Fibroblast of peridontal ligament (primary cell): ENCODE data around the gene GPATCH8.
A peak's percentile ranks its signal among the peaks of the same experiment; 100 is the strongest.

Experiments used
- DNase-seq: peaks from one replicate; pipeline ENCODE4 v3.0.0-alpha.2; 2010; ENCODE audit errors: extremely low read depth

Gene GPATCH8

GRCh38 chr17:44354582-44355561, 148.3 kb downstream of the GPATCH8 start:
- DNase-seq: no peak

GRCh38 chr17:44353672-44354331, 149.4 kb downstream of the GPATCH8 start:
- DNase-seq: no peak

DNA sequence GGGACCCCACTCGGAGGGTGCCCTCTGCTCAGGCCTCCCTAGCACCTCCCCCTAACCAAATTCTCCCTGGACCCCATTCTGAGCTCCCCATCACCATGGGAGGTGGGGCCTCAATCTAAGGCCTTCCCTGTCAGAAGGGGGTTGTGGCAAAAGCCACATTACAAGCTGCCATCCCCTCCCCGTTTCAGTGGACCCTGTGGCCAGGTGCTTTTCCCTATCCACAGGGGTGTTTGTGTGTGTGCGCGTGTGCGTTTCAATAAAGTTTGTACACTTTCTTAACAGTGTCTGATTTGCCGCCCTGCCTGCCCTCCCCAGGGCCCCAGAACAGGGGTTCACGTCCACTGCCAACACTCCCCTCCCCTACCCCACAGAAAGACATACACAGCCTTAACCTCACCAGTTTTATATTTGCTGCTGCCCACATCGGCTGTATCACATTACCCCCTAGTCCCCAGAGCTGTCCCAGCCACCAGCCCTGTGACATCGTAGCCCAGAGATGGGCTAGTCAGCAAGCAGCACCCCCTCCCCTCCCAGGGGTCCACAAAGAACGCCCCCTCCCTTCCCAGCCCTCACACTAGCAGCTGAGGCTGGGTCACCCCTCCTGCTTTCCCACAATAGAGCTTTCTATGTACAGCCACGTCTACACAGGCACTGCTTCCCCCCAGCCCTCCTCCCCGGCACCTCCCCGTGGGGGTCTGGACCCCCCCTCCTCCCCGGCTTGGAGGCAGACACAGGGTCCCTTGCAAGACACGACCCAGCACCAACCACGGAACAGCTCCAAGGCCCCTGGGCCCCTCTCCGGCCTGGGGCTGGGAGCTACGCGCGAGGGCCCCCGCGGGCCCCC, 150.2 kb downstream of the GPATCH8 start:
- no peak for DNase-seq

DNA sequence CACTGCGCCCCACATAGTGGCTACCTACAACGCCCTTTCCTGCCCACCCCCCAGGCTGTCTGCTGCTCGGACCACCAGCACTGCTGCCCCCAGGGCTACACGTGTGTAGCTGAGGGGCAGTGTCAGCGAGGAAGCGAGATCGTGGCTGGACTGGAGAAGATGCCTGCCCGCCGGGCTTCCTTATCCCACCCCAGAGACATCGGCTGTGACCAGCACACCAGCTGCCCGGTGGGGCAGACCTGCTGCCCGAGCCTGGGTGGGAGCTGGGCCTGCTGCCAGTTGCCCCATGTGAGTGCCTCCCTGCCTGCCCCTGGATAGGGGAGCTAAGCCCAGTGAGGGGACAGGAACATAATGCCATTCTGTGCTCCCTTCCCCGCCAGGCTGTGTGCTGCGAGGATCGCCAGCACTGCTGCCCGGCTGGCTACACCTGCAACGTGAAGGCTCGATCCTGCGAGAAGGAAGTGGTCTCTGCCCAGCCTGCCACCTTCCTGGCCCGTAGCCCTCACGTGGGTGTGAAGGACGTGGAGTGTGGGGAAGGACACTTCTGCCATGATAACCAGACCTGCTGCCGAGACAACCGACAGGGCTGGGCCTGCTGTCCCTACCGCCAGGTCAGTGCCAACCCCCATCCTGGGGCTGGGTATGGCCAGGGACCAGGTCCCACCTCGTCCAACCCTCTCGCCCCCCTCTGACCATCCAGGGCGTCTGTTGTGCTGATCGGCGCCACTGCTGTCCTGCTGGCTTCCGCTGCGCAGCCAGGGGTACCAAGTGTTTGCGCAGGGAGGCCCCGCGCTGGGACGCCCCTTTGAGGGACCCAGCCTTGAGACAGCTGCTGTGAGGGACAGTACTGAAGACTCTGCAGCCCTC, 151.0 kb downstream of the GPATCH8 start:
- no peak for DNase-seq

- DNase-seq: no peak
These were observed 151.7 kb downstream of the GPATCH8 start for GRCh38 chr17:44351464-44351863.

- peak; percentile 35 for DNase-seq
These were observed 152.4 kb downstream of the GPATCH8 start for GRCh38 chr17:44350733-44351226.

DNA sequence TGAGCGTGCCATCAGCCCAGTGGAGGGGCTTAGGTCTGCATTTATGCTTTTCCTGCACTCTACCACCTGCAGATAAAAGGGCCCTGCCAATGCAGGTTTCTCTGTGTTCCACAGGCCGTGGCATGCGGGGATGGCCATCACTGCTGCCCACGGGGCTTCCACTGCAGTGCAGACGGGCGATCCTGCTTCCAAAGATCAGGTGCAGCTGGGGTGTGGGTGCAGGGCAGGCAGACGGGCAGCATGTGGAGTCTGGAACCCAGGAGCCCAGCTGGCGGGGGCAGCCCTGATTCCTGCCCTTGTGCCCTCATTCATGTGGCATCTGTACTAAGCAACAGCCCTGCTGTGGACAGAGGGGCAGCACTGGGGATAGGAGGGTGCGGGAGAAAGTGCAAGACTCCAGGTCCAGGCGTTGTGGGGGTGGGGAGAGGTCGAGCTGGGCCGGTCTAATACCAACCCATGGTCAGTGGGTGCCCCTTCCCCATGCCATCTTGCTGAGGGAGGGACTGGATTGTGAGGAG, 153.6 kb downstream of the GPATCH8 start:
- DNase-seq: no peak

DNA sequence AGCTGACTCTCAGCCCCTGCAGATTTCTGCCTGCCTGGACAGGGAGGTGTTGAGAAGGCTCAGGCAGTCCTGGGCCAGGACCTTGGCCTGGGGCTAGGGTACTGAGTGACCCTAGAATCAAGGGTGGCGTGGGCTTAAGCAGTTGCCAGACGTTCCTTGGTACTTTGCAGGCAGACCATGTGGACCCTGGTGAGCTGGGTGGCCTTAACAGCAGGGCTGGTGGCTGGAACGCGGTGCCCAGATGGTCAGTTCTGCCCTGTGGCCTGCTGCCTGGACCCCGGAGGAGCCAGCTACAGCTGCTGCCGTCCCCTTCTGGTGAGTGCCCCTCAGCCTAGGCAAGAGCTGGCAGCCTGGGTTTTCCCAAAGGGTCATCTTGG, 154.2 kb downstream of the GPATCH8 start:
- no peak for DNase-seq

GRCh38 chr17:44348234-44348987, 154.8 kb downstream of the GPATCH8 start:
- DNase-seq: peak; percentile 44
